Measurements from ENCODE around the gene LIPJ. TPM values are rescaled to one million over a fixed set of nuclear protein-coding genes. Genes with fewer than 3 reads are reported as not detected.
A peak's percentile ranks its signal among the peaks of the same experiment; 100 is the strongest.

The LIPJ gene
- total and polyA plus RNA-seq, 11 donors = 0.03 TPM; not detected in 10

GRCh38 chr10:88608780-88609179 is 22.2 kb downstream of the LIPJ start:
- Histone ChIP-seq H3K36me3 (no peaks in the 10 kb centered on the region), H3K27me3 (no peaks in the 10 kb centered on the region), H3K9me3 (no peaks in the 10 kb centered on the region), H3K27ac (no peak overlapping the region), H3K4me1 (no peaks in the 10 kb centered on the region), H3K4me3 (no peak overlapping the region)
- intact Hi-C loops (cut with DNase I) = no loop called here
- 69 to 81% (median 75%) methylated on average over 2 of the region's 2 CpGs for WGBS, 4 donors
- ATAC-seq = no peak
- no peak for TF ChIP-seq POLR2A (IDR thresholded peaks at IDR 0.05)
- TF ChIP-seq, protein P1, sequence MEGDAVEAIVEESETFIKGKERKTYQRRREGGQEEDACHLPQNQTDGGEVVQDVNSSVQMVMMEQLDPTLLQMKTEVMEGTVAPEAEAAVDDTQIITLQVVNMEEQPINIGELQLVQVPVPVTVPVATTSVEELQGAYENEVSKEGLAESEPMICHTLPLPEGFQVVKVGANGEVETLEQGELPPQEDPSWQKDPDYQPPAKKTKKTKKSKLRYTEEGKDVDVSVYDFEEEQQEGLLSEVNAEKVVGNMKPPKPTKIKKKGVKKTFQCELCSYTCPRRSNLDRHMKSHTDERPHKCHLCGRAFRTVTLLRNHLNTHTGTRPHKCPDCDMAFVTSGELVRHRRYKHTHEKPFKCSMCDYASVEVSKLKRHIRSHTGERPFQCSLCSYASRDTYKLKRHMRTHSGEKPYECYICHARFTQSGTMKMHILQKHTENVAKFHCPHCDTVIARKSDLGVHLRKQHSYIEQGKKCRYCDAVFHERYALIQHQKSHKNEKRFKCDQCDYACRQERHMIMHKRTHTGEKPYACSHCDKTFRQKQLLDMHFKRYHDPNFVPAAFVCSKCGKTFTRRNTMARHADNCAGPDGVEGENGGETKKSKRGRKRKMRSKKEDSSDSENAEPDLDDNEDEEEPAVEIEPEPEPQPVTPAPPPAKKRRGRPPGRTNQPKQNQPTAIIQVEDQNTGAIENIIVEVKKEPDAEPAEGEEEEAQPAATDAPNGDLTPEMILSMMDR (IDR thresholded peaks at IDR 0.05) = no peak
- DNase-seq = no peak

GRCh38 chr10:88616250-88616977 is 29.9 kb downstream of the LIPJ start:
- H3K4me1 ChIP-seq = no peaks in the 10 kb centered on the region
- TF ChIP-seq, protein P1 (IDR thresholded peaks at IDR 0.05) = no peak
- TF ChIP-seq POLR2A (IDR thresholded peaks at IDR 0.05) = no peak
- peak overlapping the region in 3 of 12 donors; percentile 12 to 52 (median 48) for H3K27ac ChIP-seq
- H3K4me3 ChIP-seq = no peak overlapping the region
- peaks cover 0 to 22% (median 0%) of the 10 kb centered on the region in 12 donors for H3K9me3 ChIP-seq
- DNase-seq = peak; percentile 36 to 69 (median 44)
- intact Hi-C loops (cut with DNase I) = no loop called here
- H3K27me3 ChIP-seq = no peaks in the 10 kb centered on the region
- H3K36me3 ChIP-seq = no peaks in the 10 kb centered on the region
- WGBS, 4 donors = 73 to 85% (median 78%) methylated on average over 18 of the region's 18 CpGs
- ATAC-seq = peak; percentile 37 to 58 (median 45)

- H3K9me3 ChIP-seq = peaks cover 0 to 22% (median 0%) of the 10 kb centered on the region in 12 donors
- WGBS, 4 donors = 72 to 81% (median 76%) methylated on average over 1 of the region's 1 CpG
- H3K27ac ChIP-seq = no peak overlapping the region
- no peak for TF ChIP-seq POLR2A (IDR thresholded peaks at IDR 0.05)
- TF ChIP-seq, protein P1 (IDR thresholded peaks at IDR 0.05) = no peak
- no peak for DNase-seq
- intact Hi-C loops (cut with DNase I) = no loop called here
- no peaks in the 10 kb centered on the region for H3K4me1 ChIP-seq
- no peak for ATAC-seq
- H3K4me3 ChIP-seq = no peak overlapping the region
- no peaks in the 10 kb centered on the region for H3K27me3 ChIP-seq
- H3K36me3 ChIP-seq = no peaks in the 10 kb centered on the region
Observed at GRCh38 chr10:88617772-88618300, 31.3 kb downstream of the LIPJ start.

DNA sequence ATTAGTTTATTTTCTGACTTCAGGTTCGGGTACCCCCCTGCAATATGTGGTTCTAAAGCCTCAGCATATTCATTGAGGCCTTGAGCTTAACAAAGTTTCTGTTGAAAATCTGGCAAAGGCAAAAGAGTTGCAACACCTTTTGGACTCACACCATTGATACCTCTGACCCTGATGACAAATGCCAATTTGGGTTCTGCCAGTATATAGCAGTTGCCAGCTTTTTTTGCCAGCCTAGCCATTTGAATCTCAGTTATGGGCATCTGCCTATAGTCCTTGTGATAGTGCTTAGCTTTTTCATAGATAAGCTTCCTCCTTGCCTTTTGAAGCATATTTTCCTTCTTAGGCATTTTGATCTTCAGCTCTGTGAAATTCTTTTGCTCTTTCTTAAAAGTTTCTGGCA is 31.9 kb downstream of the LIPJ start:
- intact Hi-C loops (cut with DNase I) = no loop called here
- no peak overlapping the region for H3K4me3 ChIP-seq
- no peaks in the 10 kb centered on the region for H3K4me1 ChIP-seq
- DNase-seq = no peak
- 68 to 85% (median 70%) methylated on average over 1 of the region's 1 CpG for WGBS, 4 donors
- H3K9me3 ChIP-seq = peaks cover 0 to 22% (median 0%) of the 10 kb centered on the region in 12 donors
- no peak overlapping the region for H3K27ac ChIP-seq
- H3K36me3 ChIP-seq = no peaks in the 10 kb centered on the region
- no peak for ATAC-seq
- TF ChIP-seq, protein P1 (IDR thresholded peaks at IDR 0.05) = no peak
- no peak for TF ChIP-seq POLR2A (IDR thresholded peaks at IDR 0.05)
- H3K27me3 ChIP-seq = no peaks in the 10 kb centered on the region
